M059J (cell line): Measurements from ENCODE around the gene TUBGCP2. TPM values are rescaled to one million over a fixed set of nuclear protein-coding genes. Genes with fewer than 3 reads are reported as not detected.
"Not testable (repeated sequence)": the region's sequence is repeated elsewhere in the genome, so short reads cannot be mapped to it uniquely, and the experiment has no call there.

Source experiments
- DNase-seq: peaks from one replicate; pipeline ENCODE4 v3.0.0-alpha.2; 2012; ENCODE audit warnings: low read depth
- total RNA-seq: library from RNA; depleted of rRNA; stranded (reverse); fragments of >200 nt; shearing (Covaris generic); gene quantifications from 2 replicates; pipeline ENCODE4 v1.2.3, GENCODE V29; 2014

Gene TUBGCP2
- total RNA-seq, 1 experiment from 2014 or later = 51.9 TPM

DNA sequence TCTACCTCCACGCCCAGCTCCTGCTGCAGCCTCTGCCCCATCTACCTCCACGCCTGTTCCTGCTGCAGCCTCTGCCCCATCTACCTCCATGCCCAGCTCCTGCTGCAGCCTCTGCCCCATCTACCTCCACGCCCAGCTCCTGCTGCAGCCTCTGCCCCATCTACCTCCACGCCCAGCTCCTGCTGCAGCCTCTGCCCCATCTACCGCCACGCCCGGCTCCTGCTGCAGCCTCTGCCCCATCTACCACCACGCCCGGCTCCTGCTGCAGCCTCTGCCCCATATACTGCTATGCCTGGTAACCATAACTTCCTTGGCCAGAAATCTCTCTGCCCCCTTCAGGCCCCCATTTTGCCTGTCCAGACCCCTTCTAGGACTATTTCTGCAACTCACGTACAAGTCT lies 43.6 kb downstream of the TUBGCP2 start:
- DNase-seq = not testable (repeated sequence)

DNA sequence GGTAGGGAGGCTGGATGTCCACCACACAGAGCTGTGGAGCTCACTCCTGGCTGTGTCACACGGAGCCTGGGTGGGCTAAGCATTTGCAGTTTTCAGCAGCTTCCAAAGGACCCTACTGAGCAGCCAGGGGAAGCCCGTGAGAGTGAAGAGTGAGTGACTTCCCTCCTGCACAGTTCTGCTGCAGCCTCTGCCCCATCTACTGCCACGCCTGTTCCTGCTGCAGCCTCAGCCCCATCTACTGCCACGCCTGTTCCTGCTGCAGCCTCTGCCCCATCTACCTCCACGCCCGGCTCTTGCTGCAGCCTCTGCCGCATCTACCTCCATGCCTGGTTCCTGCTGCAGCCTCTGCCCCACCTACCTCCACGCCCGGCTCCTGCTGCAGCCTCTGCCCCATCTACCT lies 44.2 kb downstream of the TUBGCP2 start:
- no peak for DNase-seq

DNA sequence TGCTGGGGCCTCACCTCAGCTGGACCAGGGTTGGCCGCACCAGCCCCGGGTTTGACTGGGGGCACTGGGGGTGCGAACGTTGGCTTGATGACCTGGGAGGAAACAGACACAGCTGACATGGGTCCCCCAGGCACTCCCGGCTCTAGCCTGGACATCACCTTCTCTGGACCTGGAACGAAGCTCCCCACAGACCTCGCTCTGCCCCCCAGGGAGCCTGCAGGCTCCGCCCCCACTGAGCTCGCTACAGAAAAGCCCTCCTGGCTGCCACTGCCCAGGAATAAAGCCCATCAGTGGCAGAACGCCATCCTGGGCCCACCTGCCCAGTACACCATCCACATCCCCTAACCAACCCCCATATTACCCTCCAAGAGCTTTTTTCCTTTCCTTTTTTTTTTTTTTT lies 45.0 kb downstream of the TUBGCP2 start:
- DNase-seq = no peak

DNA sequence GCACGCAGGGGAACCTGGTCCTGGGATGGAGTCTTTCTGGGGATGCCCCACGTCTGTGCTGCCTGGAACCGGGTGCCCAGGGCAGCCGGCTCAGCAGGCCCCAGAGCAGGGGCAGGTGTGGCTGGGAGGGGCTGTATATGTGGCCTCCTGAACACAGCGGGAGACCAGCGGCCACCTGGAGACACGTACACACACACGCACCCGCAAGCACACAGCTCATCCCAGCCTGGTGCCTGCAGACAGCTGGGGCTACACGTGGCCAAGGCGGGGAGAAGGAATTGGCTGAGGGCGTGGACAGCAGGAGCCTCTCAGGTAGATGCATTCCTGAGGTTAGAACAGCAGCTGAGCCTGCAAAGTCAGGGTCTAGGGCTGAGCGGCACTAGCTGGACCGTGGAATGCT lies 46.0 kb downstream of the TUBGCP2 start:
- no peak for DNase-seq

DNA sequence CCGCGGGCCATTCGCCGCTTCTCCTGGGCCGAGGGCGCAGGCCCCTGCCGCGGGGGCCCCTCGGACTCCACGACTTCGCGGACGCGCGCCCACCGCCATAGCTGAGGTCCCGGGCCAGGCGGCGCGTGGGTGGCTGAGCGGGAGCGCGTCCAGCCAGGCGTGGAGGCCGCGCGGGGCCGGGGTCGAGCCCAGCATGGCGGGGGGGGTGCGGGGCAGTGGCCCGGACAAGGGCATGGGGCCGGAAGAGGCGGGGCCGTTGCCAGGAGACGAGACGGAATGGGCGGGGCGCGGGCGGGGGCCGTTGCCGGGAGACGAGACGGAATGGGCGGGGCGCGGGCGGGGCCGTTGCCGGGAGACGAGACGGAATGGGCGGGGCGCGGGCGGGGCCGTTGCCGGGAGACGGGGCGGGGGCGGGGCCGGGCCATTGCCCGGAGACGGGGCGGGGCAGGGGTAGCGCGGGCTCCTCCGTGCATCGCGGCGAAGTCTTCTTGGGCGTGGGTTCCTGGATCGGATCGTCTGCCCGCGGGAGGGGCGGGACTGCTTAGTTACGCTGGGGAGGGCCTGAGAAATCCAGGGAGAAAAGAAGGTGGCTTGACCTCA lies 46.8 kb downstream of the TUBGCP2 start:
- DNase-seq = peak; percentile 54

DNA sequence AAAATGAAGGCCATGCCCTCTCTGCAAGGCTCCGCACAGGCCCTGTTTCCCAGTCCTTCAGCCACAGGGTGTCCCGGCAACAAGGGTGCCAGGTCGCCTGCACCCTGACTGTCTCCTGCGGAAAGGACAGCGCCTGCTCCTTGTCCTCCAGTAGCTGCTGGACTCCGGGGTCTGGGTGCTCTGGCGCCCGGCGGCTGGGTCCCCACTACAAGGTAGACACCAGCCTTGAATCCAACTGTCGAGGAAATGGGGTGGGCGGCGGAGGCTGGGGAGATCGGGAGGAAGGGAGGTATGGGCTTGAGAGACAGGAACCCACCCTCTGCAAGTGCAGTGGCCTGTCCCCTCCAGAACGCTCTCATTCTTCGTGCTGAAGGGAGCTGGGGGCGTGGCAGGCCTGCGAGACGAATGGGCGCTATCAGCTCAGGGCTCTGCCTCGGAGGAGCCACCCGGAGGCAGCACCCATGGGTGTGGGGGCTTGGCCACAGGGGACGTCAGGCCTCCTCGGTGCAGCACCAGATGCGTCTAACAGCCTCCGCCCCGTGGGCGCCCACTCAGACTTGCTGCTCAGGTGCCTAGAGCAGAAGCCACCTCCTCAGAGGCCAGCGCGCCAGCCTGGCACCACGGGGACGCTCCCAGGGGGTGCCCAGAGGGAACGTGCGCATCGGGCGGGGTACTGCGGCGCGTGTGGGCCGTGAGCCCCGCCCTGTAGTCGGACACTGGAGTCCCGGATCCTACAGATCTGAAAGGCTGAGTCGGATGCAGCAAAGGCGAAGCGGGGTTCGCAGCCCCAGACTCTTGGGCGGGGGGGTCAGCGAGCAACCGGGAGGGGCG lies 47.6 kb downstream of the TUBGCP2 start:
- peak; percentile 40 for DNase-seq

DNA sequence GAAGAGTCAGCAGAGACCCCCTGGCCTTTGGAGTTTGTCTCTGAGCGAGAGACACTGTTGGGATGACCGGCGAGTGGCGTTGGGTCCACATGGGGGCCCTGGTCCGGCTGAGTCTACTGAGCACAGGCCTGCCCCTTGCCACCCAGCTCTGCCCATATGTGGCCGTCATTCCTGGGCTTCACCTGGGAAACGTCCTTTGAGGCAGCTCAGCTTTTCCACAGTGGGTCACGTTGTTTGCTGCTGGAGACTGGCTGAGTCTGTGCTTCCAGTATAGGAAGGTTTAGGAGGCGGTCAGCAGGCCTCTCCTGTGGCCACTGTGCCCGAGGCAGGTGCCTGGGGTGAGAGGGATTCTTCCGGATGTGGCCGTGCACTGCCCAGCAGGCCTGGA lies 49.1 kb downstream of the TUBGCP2 start:
- peak; percentile 62 for DNase-seq

DNA sequence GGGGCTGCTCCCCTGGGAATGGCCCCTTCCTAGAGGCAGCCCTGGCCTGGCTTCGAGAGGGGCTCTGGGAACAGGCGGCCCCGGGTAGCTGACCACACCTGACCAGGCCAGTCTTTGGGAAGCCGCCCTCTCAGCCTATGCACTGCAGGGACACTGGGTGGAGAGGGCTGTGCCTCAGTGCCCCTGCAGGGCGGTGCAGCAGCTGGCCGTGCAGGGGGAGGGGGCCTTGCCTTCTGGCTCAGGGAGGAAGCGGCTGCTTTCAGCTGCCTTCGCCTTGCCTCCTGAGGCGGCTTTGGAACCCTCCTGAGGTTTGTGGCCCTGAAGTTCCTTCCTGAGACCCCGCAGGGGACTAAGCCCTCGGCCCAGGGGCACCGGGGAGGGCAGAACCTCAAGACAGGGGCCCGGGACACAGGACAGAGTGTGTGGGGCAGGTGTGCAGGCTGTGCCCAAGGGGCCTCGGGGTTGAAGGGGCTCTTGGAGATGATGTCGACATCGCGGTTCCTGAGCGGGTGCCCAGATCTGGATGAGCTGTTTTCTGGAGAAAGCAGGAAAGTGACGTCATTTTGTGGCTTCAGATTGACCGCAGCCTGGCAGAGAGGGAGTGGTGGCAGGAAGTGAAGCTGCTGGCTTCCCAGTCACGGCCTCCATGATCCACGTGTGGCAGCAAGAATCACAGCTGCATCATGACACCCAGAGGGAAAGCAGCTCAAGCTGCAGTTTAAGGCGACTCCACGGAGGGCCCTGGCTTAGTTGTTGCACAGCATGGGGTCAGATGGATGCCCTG lies 49.7 kb downstream of the TUBGCP2 start:
- peak; percentile 99 for DNase-seq

DNA sequence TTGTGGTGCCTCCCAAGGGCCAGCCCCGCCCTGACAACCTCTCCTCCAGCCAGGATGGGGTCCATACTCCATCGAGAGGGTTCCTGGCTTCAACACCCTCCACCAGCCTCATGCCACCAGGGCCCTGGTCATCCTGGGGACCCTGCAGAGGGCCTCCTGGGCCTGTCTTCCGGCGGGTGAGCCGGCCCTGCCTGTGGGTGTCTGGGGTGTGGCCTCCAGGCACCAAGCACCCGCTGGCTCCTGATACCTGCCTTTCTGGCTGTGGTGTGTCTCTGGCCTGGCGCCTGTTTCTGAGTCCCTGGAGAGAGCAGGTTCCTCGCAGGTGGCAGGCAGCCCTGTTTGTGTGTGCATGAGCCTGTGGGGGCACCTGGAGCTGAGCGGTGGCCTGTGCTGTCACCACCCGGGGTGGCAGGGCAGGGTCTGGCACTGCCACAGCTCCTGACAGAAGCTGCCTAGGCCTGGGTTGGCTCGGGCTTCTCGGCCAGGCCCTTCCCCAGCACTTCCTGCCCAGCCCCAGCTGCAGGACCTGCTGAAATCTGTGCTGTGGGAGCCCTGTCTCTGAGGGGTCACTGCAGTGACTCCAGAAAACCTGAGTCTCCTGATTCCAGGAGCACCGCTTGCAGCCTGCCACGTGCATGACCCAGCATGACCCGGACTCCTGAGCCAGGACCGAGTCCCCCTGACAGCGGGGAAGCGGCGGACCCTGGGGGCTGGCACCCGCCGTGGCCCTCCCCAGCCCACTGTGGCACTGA lies 50.4 kb downstream of the TUBGCP2 start:
- no peak for DNase-seq

DNA sequence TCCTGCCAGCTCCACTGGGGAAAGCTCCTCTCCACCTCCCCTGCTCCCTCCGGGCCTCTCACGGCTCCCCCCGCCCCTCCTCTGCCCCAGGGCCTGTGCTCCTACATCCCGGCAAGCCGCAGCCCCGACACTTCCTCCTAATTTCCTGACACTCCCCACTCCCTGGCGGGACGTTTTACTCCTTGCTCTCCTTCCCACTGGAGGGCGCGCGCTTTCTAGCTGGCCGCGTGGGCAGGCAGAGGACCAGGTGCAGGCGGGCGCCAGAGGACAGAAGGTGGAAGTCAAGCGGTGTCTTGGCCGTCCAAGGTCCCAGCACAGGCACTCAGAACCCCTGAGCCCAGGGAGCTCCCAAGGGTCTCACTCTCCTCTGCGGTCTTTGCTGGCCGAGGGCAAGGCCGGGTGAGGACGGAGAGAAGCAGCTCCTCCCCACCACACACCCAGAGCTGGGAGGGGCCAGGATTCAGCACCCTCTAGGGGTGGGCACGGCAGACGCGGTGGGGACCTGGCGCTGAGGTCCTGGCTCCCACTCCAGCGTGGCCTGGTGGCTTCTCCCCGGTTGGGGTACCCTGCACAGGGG lies 51.1 kb downstream of the TUBGCP2 start:
- DNase-seq = no peak

DNA sequence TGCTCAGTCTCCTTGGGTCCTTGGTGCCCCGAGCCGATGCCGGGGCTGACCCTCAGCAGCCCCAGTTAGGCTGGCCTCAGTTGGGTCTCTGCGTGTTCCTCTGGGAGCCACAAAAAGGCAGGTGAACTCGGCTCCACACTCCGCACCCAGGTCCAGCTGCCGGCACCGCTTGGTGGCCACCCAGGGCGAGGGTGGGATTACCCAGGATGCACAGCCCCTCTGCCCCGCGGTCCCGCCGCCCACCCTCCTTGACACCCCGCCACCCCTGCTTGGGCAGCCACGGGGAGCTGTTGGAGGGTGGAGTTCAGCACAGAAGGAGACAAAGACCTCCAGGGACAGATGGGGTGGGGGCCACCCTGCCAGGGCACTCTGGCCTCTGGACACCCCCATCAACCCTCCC lies 53.3 kb downstream of the TUBGCP2 start:
- DNase-seq = no peak

DNA sequence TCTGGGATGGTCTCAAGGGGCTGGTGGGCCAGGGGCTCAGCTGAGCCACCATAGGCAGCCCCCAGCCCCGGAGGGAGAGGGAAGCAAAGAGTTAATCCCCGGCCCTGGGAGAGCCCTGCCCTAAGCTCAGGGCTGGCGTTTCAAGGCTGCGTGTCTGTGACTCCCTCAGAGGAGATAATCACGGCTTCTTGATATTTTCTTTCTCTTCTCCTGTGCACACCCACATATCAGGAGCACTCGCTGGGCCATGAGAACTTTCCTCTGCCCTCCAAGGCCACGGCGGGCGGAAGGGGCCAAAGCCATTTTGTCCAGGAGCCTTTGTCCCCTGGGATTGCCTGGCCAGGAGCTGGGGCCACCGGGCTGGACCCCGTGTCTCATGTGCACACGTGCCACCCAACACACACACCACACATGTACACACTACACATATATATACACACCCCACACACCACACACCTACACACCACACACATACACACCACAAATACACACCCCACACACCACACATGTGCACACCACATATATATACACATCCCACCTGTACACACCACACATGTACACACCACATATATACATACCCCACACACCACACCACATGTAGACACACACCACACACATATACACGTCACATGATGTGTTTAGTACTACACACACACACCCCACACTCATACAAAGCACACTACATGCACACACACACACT lies 54.1 kb downstream of the TUBGCP2 start:
- no peak for DNase-seq

DNA sequence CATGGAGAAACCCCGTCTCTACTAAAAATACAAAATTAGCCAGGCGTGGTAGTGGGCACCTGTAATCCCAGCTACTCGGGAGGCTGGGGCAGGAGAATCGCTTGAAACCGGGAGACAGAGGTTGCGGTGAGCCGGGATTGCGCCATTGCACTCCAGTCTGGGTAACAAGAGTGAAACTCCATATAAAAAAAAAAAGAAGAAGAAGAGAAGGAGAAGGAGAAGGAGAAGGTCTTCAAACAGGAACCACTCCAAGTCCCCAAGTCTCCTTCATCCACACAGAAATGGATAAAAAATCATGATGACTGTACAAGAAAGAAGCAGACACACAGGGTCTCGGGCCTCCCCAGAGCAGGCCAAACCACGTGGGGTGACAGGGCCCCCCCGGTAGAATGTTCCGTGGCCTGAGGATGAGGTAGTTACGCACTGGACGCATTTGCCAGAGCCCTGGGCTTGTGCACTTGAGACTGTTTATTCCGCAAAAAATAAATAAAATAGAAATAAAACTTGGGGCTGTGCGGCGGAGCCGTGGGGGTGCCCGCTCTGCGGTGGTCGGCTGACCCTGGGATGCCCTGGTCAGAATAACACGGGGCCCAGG lies 55.2 kb downstream of the TUBGCP2 start:
- DNase-seq = no peak

DNA sequence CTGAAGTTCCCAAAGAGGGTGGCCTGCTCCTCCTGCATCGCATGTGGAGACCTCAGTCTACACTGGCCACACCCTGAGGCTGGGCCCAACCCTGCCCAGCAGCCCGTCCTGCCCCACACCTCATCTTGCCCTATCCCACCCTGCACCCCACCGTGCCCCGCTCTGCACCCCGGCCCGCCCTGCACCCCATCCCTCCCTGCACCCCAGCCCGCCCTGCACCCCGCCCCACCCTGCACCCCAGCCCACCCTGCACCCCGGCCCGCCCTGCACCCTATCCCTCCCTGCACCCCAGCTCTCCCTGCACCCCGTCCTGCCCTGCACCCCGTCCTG lies 56.5 kb downstream of the TUBGCP2 start:
- no peak for DNase-seq

DNA sequence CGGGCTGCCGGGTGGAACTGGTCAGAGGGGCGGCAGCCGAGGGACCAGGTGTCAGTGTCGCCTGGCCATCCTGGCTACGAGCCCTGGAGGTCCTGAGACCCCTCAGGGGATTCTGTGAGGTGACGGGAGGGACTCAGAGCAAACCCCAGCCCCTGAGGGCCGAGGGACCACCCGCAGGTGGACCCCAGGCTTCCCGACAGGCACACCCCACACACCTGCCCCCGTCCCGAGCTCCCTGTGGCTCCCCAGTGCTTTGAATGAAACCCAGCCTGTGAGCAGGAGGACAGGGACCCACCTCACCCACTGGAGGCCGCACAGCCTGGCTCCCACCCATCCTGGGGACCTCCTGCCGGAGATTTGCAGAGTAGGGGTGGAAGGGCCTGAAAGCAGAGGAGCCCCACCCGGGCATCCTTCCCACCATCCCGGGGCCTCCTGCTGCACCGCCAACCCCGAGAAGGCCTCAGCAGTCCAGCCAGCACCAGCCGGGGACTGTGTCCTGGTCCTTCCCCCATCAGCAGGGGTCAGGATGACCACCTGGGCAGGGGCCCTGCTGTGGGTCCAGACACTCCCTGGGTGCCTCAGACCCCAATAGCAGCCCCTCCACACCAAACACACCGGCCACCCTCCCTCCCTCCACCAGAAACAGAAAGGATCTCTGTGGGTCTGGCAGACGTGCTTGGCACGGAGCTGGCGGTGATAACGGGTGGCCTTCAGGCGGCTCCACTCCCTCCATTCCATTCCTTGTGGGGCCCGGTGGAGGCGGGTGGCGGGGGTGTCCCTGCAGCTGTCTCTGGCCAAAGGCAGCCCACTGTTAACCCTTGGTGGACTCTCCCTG lies 57.1 kb downstream of the TUBGCP2 start:
- DNase-seq = no peak

DNA sequence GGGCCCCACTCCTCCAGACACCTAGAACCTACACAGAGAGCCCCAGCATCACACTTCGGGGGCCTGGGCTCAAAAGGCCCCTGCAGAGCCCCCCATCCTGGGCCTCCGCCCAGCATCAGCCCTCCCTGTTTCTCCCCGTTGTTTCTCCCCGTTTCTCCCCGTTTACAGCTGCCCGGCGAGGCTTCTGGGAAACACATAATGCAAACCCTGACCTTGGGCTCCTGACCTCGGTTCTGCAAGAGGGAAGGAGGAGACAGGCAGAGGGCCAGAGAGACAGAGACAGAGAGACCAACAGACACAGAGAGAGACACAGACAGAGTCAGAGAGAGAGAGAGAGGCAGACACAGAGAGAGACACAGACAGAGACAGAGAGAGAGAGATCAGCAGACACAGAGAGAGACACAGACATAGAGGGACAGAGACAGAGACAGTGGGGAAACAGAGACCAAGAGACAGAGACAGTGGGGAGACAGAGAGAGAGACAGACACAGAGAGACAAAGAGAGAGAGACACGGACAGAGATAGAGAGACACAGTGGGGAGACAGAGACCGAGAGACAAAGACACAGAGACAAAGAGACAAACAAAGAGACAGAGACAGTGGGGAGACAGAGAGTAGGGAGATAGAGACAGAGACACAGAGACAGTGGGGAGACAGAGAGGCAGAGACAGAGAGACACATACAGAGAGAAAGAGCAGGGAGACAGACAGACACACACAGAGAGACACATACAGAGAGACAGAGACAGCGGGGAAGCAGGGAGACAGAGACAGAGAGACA lies 58.5 kb downstream of the TUBGCP2 start:
- no peak for DNase-seq

DNA sequence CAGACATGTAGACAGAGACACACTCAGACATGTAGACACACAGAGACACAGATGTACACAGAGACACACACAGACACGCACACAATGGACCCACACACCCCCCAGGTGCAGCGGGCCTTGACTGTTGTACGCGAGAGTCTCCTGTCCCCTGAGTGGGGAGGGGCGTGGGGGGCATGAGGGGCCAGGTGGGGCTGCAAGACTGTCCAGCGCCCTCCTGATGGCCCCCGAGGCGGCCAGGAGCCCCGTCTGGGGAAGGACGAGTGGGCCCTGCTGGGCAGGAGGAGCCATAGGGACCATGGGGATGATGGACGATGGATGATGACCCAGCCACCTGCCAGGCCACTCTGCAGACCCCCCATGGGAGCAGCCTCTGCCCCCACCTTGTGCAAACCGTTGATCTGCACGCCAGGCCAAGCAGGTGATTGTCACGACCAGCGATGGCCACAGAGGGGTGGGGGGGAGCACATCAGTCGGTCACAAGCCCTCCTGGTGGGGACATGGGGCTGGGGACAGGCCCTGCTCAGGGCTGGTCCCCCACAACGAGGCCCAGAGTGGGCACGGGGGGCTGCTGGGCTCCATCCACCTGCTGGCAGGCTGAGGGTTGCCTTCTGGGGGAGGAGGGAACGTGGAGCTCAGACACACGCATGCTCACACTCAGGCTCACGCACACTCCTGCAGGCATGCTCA lies 59.4 kb downstream of the TUBGCP2 start:
- no peak for DNase-seq

DNA sequence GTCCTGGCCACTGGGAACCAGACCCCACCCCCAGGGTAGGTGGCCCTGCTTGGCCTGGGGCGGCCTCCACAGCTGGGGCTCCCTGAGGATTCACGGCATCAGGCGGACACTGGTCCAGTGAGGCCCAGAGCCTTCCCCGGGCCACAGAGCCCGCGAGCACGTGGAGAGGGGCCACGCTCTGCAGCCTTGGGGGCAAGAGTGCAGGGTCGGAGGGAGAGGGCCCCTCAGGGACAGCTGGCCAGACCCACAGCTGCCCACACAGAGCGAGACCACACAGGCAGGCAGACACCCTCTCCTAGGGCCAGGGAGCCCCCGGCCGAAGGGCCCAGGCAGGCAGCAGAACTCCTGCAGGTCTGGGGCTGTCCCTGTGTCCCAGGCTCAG lies 60.3 kb downstream of the TUBGCP2 start:
- no peak for DNase-seq
